DND-41 (cell line): ENCODE data around the gene ZNF519.

Experiments used
- ATAC-seq: fragments of 200-7000 bp; cut with Tn5 transposase; 3 replicates; pipeline ENCODE4 v1.9.1; 2021; ENCODE audit warnings: low read depth; ENCODE audit not compliant: insufficient read depth
- DNase-seq: peaks from one replicate; pipeline ENCODE4 v3.0.0-alpha.2; 2020
- H2AFZ ChIP-seq: 2 replicates; pipeline ENCODE4 v1.6.0; 2012; ENCODE audit warnings: low read depth, low read length
- H3K27ac ChIP-seq: 2 replicates; pipeline ENCODE4 v1.5.1; 2012; ENCODE audit warnings: low read length, inconsistent platforms
- H3K27me3 ChIP-seq: fragments of 200-600 bp; sonication (generic); 2 replicates; pipeline ENCODE4 v1.6.0; 2012; ENCODE audit warnings: low read length, mild to moderate bottlenecking, inconsistent platforms; ENCODE audit not compliant: insufficient read depth, poor library complexity
- H3K36me3 ChIP-seq: 2 replicates; pipeline ENCODE4 v1.5.1; 2012; ENCODE audit warnings: low read length, inconsistent platforms; ENCODE audit not compliant: insufficient read depth
- H3K4me1 ChIP-seq: 2 replicates; pipeline ENCODE4 v1.5.1; 2012; ENCODE audit warnings: mild to moderate bottlenecking, low read length; ENCODE audit not compliant: insufficient read depth
- H3K4me2 ChIP-seq: 2 replicates; pipeline ENCODE4 v1.6.0; 2012; ENCODE audit warnings: mild to moderate bottlenecking, moderate library complexity, low read length, inconsistent platforms; ENCODE audit not compliant: insufficient read depth
- H3K4me3 ChIP-seq, 2 experiments: fragments of 200-600 bp in 1 of 2; shearing (Covaris generic) in 1 of 2; 2 replicates each; pipeline ENCODE4 v1.5.1; 2012 to 2016; ENCODE audit warnings: inconsistent platforms in 2 of 2, low read length in 2 of 2, mild to moderate bottlenecking in 2 of 2, low read depth in 1 of 2, moderate library complexity in 1 of 2
- H3K79me2 ChIP-seq: 2 replicates; pipeline ENCODE4 v1.6.0; 2012; ENCODE audit warnings: low read length, inconsistent platforms; ENCODE audit not compliant: insufficient read depth
- H3K9ac ChIP-seq: 2 replicates; pipeline ENCODE4 v1.6.0; 2012; ENCODE audit warnings: low read depth, mild to moderate bottlenecking, inconsistent platforms, low read length, moderate library complexity
- H3K9me3 ChIP-seq: 2 replicates; pipeline ENCODE4 v1.5.1; 2012; ENCODE audit warnings: low read length, moderate library complexity, mild to moderate bottlenecking, inconsistent platforms; ENCODE audit not compliant: insufficient read depth, severe bottlenecking
- H4K20me1 ChIP-seq: 2 replicates; pipeline ENCODE4 v1.6.0; 2012; ENCODE audit warnings: low read length; ENCODE audit not compliant: insufficient read depth
- CTCF ChIP-seq: IDR thresholded peaks from 2 replicates; pipeline ENCODE4 v1.5.1; 2012; ENCODE audit warnings: borderline replicate concordance, low read length, moderate library complexity, mild to moderate bottlenecking; ENCODE audit not compliant: poor library complexity, severe bottlenecking; ENCODE audit errors: extremely low read depth
- EZH2 ChIP-seq: IDR thresholded peaks from 3 replicates; pipeline ENCODE4 v1.6.1; 2012; ENCODE audit warnings: borderline replicate concordance, low read depth, mild to moderate bottlenecking, moderate library complexity, low read length, inconsistent platforms; ENCODE audit not compliant: severe bottlenecking

The ZNF519 gene

GRCh38 chr18:14098428-14098827, 33.8 kb downstream of the ZNF519 start:
- no peak overlapping the region for H3K4me3 ChIP-seq
- peaks cover 37% of the 10 kb centered on the region for H3K36me3 ChIP-seq
- H3K4me1 ChIP-seq = peaks cover 24% of the 10 kb centered on the region
- no peak overlapping the region for H3K9ac ChIP-seq
- no peaks in the 10 kb centered on the region for H3K27me3 ChIP-seq
- H3K27ac ChIP-seq = no peak overlapping the region
- H4K20me1 ChIP-seq = 0 out of 2 replicates have a peak, but pooled peaks cover 5% of the 10 kb centered on the region
- H2AFZ ChIP-seq = no peak overlapping the region
- no peak for DNase-seq
- H3K79me2 ChIP-seq = peaks cover 15% of the 10 kb centered on the region; the same call in 1 of the 2 replicates
- TF ChIP-seq CTCF (no peak), EZH2 (no peak)
- ATAC-seq = no peak
- H3K4me2 ChIP-seq = no peak overlapping the region
- no peaks in the 10 kb centered on the region for H3K9me3 ChIP-seq

DNA sequence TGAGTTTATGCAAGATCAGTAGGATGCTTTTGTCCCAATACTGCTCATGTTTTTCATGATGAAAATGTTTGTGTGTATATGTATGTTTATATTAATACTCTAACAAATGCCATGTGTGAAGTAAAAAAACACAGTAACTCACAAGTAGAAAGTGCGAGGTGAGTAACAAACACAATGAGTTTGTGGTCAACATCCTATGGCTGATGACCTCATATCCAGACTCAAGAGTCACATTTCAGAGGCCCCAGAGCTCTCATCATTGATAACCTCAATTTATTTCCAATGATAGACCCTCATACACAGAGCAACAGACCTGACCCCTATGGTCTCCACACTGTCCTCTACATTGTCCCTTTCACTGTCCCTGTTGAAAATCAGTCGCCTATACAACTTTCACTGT, 34.5 kb downstream of the ZNF519 start:
- peaks cover 37% of the 10 kb centered on the region for H3K36me3 ChIP-seq
- no peaks in the 10 kb centered on the region for H3K27me3 ChIP-seq
- H3K9ac ChIP-seq = no peak overlapping the region
- H4K20me1 ChIP-seq = 0 out of 2 replicates have a peak, but pooled peaks cover 5% of the 10 kb centered on the region
- no peak overlapping the region for H3K4me3 ChIP-seq
- H3K4me2 ChIP-seq = no peak overlapping the region
- DNase-seq (no peak), ATAC-seq (no peak)
- H2AFZ ChIP-seq = no peak overlapping the region
- H3K79me2 ChIP-seq = peaks cover 11% of the 10 kb centered on the region; the same call in 1 of the 2 replicates
- H3K9me3 ChIP-seq = no peaks in the 10 kb centered on the region
- H3K27ac ChIP-seq = no peak overlapping the region
- peaks cover 24% of the 10 kb centered on the region for H3K4me1 ChIP-seq
- TF ChIP-seq CTCF (no peak), EZH2 (no peak)

GRCh38 chr18:14093307-14093915, 38.8 kb downstream of the ZNF519 start:
- Histone ChIP-seq H2AFZ (no peak overlapping the region), H3K9me3 (no peaks in the 10 kb centered on the region), H4K20me1 (no peaks in the 10 kb centered on the region), H3K36me3 (peaks cover 25% of the 10 kb centered on the region), H3K27ac (no peak overlapping the region), H3K4me2 (no peak overlapping the region), H3K4me3 (no peak overlapping the region), H3K4me1 (no peaks in the 10 kb centered on the region), H3K27me3 (no peaks in the 10 kb centered on the region), H3K79me2 (no peaks in the 10 kb centered on the region), H3K9ac (no peak overlapping the region)
- ATAC-seq = no peak
- DNase-seq = no peak
- no peak for TF ChIP-seq EZH2

DNA sequence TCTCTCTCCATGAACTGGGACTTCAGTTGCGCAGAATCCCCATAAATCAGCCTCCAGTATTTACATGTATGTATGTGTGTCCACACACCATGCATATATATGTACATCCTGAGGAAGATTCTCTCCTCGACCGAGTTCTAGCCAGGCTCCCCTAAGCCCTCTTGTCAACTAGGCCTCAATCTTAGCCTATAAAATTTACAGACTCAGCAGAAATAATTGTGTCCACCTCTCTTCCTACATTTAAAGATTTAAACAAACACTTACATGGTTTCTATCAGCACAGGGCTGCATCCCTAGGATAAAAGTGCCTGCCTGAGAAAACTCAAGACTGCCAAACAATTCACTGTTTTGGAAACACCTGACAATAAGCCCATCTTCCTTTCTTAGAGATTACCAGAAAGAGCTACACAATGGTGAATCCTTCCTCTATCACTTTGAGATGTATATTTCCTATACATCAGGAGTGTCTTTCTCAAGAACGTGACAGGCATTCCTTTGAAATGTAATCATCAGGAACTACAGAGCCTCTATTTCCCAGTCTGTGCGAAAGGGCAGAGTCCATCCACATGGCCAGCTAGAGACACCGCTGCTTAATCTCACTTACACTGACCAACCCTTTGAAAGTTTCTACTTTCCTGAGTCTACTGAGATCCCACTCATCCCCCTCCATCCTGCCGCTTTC, 39.5 kb downstream of the ZNF519 start:
- ATAC-seq = no peak
- Histone ChIP-seq H2AFZ (no peak overlapping the region), H3K4me1 (no peaks in the 10 kb centered on the region), H3K4me3 (no peak overlapping the region), H4K20me1 (no peaks in the 10 kb centered on the region), H3K9me3 (no peaks in the 10 kb centered on the region), H3K36me3 (peaks cover 21% of the 10 kb centered on the region), H3K4me2 (no peak overlapping the region), H3K9ac (no peak overlapping the region), H3K27me3 (no peaks in the 10 kb centered on the region), H3K27ac (no peak overlapping the region), H3K79me2 (no peaks in the 10 kb centered on the region)
- DNase-seq = no peak
- TF ChIP-seq CTCF = no peak
- no peak for TF ChIP-seq EZH2
